ENCODE results near the gene CSF1.

DNA sequence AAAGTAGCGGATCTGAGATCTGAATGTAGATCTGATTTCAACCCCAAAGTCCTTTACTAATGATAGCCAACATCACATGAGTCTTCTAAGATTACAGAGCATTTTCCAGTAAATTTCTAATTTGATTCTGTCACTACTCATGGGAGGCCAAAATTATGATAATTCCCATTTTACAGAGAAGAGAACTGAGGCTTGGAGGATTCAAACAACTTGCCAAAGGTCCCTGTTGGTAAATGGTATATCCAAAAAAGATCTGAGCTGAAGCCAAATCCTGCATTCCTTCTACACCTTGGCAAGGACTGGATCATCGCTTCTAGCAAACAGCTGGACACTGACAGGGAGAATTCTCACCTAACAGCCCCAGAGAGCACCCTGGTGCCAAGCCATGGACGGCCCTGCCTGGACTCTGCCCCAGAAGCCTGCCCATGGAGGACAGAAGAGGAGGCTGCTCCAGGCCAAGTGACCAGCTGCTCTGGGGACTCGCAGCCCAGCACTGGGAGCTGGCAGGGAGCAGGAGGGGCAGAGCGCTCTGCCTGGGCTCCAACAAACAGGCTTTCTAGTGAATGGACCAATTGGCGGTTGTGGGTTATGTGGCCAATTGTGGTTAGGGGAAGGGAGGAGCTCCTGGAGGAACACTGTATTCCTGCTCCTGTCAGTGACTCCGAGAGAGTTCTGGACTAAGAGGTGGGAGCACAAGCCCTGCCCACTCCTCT, 6.4 kb upstream of the CSF1 start:
- TF ChIP-seq EP300 (IDR thresholded peaks at IDR 0.05; ENCODE audit: low read depth) (no peak), POLR2A (IDR thresholded peaks at IDR 0.05) (no peak)

Measured in transverse colon (tissue), 1 donor.